Measurements from ENCODE around the gene ARSJ. TPM values are rescaled to one million over a fixed set of nuclear protein-coding genes. Genes with fewer than 3 reads are reported as not detected.

The ARSJ gene
- total RNA-seq, 2 donors from 2014 or later: 0.14 TPM; not detected in 1

DNA sequence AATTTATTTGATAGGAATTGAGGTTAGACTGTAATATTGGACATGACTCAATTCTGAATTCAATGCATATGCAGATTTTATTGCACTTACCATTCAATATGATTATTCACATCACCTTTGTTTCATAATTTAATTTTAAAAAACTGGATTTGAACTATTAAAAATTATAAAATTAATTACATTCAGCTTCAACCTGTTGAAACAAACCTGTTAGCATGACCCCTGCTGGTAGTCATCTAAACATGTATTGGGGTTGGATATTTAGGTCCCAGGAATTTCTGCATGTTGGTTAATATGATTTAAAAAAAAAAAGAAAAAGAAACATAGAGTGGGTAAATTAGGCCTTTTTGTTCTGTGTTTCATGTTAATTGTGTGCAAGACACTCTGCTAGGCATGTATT, 85.9 kb downstream of the ARSJ start:
- Mint-ChIP-seq H3K9me3 (peaks cover 0 to 11% of the 10 kb centered on the region in 2 donors), H3K36me3 (peaks cover 0 to 20% of the 10 kb centered on the region in 2 donors), H3K27ac (no peak overlapping the region)
- ATAC-seq (no peak), DNase-seq (ENCODE audit: low spot score in 2 of 2) (no peak)

DNA sequence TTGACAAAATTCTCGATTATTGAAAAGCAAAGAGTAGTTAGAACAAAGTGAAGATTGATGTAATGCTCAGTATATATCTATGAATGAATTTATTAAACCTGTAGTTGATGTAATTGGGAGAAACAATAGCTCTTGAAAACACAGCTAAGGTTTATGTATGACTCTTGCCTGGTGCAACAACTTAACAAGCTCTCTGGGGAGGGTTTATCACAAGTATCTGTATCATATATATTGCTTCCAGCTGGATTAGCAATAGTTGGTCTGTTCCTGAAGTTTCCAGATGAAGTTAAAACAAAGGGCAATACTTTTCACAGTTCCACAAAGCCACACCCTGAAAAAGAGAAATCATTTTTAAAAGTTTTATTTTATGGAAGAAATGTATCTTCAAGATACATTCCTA, 91.4 kb downstream of the ARSJ start:
- DNase-seq (ENCODE audit: low spot score in 2 of 2): no peak
- ATAC-seq: no peak
- peaks cover 0 to 42% of the 10 kb centered on the region in 2 donors for H3K36me3 Mint-ChIP-seq
- no peak overlapping the region for H3K27ac Mint-ChIP-seq
- peaks cover 4 to 21% of the 10 kb centered on the region in 2 donors for H3K9me3 Mint-ChIP-seq

DNA sequence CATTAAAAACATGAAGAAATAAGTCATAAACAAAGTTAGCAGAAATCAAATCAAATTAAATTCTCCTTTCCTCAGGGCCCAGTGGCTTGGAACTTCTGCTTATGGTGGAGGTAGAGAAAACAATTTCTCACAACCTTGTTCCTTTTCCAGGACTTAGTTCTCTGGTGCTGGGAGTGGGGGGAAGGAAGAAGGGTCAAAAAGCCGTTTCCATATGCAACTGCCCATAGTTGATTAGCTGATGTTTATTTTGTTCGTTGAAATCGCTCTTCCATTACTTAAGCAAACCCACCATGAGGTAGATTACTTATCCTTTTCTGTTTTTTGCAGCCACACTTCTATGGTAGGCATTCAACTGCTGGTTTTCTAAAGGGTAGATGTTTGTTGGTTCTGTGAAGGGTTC, 94.2 kb downstream of the ARSJ start:
- DNase-seq (ENCODE audit: low spot score in 2 of 2) (no peak), ATAC-seq (no peak)
- Mint-ChIP-seq H3K36me3 (peaks cover 0 to 42% of the 10 kb centered on the region in 2 donors), H3K9me3 (peaks cover 4 to 21% of the 10 kb centered on the region in 2 donors), H3K27ac (no peak overlapping the region)

DNA sequence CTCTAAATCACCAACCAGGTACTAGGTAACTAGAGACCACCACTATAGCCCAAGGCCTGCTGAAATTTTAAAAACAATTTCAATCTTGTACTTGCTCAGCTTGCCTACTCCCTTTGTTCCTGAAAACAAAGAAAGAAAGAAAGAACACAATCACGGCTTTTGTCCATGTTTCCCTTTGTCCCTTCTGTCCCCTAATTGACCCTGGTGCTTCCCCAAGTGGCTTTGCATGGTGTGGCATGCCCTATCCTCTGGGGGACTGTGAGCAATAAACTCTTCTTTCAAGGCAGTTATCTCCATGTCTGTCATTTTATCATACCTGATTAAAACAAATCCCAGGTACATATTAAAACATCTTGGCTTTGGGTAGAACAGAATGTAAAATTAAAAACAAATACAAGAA, 94.8 kb downstream of the ARSJ start:
- Mint-ChIP-seq H3K36me3 (peaks cover 0 to 35% of the 10 kb centered on the region in 2 donors), H3K9me3 (peaks cover 4 to 15% of the 10 kb centered on the region in 2 donors), H3K27ac (no peak overlapping the region)
- ATAC-seq (no peak), DNase-seq (ENCODE audit: low spot score in 2 of 2) (no peak)

DNA sequence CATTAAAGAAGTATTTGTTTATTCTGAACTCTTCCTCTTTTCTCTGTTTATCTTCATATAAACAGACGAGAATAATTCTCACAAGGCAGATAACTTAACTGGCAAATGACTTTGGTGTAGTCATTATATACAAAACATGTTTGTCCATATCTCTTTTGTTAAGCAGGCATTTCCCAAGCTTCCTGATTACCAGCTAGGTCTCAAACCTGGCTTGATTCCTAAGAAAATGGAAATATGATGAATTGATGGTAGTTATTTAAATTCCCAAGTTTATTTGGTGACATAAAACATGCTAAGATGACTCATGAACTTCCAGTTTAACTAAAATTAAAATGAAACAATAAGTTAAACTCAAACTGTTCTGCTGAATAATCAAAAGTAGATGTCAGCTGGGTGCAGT, 96.8 kb downstream of the ARSJ start:
- H3K27ac Mint-ChIP-seq: no peak overlapping the region

DNA sequence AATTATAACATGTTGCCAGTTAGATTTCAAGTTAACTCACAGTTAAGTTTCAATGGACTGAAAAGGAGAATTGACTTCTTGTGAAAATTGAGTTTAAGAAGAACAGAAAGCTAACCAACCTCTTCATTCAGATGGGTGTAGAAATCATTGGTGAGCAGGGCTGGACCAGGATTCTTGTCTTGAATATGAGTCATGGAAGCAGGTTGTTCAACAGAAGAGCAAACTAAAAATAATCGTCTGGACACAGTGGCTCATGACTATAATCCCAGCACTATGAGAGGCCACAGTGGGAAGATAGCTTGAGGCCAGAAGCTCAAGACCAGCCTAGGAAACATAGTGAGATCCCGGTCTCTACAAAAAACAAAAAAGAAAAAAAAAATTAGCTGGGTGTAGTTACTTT, 98.2 kb downstream of the ARSJ start:
- ATAC-seq (no peak), DNase-seq (ENCODE audit: low spot score in 2 of 2) (no peak)
- Mint-ChIP-seq H3K36me3 (peaks cover 0 to 25% of the 10 kb centered on the region in 2 donors), H3K9me3 (peaks cover 3 to 13% of the 10 kb centered on the region in 2 donors), H3K27ac (no peak overlapping the region)

More for the DNA sequence above, 96.8 kb downstream of the ARSJ start:
- Mint-ChIP-seq H3K9me3 (peaks cover 4 to 14% of the 10 kb centered on the region in 2 donors), H3K36me3 (peaks cover 0 to 27% of the 10 kb centered on the region in 2 donors)
- ATAC-seq (no peak), DNase-seq (ENCODE audit: low spot score in 2 of 2) (no peak)

DNA sequence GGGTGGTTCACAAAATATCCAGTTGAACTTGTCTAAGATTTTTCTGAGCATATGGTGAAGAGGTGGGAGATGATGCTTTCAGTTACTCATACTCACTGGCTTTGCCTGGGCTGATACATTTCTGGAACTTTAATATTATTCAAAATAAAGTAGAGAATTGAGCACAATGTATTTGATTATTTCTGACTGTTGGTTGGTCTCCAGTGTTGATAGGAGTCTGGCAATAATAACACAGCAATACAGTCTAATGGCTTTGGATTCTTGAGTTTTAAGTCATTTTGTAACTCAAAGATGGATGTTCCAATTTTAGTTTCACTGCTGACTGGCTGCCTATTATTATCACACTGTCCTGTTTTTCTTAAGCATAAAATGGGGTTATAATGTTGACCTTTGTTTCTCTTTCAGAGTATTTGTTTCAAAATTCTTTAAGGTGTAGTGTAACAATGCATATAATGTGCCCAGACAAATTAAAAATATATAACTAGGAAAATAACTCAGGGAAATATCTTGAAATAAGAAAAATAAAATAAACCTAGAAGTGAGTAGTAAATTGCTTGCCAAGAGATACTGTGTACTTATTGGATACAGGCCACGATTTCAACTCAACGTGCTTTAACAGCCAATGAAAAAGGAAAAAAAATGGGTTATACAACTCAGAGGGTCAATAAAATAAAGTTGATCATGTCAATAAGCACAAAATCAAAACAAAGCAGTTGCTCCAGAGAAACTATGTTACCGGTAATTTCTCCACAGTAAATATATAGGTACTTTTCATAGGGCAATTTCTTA, 99.0 kb downstream of the ARSJ start:
- no peak for ATAC-seq
- Mint-ChIP-seq H3K9me3 (peaks cover 0 to 10% of the 10 kb centered on the region in 2 donors), H3K27ac (no peak overlapping the region), H3K36me3 (peaks cover 0 to 18% of the 10 kb centered on the region in 2 donors)
- DNase-seq (ENCODE audit: low spot score in 2 of 2): no peak

DNA sequence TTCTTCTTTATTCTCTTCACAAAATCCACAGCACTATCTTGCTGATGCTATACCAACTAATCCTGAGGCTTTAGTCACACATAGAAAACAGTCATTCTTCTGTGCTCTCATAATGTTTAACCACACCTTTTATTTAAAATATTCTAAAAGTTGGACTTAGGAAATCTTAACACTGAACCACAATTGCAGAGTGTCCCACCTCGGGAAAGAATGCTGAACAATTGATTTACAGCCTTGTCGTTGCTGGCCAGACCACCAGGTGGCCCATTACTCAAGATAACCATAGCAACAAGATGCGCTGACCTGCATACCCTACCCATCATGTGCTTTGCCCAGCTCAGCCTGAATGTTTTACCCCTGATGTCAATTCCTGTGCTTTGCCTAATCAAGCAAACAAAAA, 100.8 kb downstream of the ARSJ start:
- H3K9me3 Mint-ChIP-seq: no peaks in the 10 kb centered on the region
- ATAC-seq: no peak
- no peak for DNase-seq (ENCODE audit: low spot score in 2 of 2)
- peaks cover 0 to under 1% of the 10 kb centered on the region in 2 donors for H3K36me3 Mint-ChIP-seq
- no peak overlapping the region for H3K27ac Mint-ChIP-seq

DNA sequence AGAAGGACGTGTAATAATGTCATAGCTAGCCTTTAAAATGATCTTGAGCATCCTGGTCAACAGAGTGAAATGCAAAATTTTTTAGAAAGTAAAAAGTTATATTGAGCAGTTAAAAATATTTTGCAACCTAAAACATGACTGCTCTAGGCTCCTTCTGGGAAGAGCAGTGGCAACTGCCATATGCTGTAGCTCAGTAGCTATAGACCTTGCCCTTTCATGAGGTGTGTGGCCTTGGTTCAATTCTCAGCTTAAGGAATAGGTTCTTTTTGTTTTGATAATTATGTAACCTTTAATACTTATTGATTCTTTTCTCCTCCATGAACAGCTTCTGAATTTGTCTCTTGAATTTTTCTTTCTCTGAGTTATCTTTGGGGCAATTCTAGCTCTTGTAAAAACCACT, 105.0 kb downstream of the ARSJ start:
- H3K9me3 Mint-ChIP-seq: peaks cover 16 to 18% of the 10 kb centered on the region in 2 donors
- peaks cover 9 to 22% of the 10 kb centered on the region in 2 donors for H3K36me3 Mint-ChIP-seq
- ATAC-seq (no peak), DNase-seq (ENCODE audit: low spot score in 2 of 2) (no peak)
- no peak overlapping the region for H3K27ac Mint-ChIP-seq

DNA sequence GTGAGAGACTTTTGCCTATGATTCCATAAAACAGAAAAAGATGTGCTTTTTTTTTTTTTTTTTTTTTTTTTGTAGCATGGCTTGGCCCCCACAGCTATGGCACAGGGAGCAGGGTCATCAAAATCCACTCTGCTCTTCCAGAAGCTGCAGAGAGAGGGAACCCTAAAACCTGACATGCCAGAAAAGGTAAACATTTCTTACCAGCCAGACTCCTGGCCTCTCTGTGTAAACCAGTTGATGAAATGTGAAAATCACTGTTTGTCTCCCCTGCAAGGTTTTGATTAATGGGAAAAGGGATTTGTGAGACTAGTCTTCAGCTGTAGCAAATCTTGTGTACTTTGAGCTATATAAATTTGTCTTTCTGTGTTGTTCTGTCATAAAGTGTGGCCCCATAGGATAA, 105.9 kb downstream of the ARSJ start:
- H3K27ac Mint-ChIP-seq: no peak overlapping the region
- peaks cover 9 to 22% of the 10 kb centered on the region in 2 donors for H3K36me3 Mint-ChIP-seq
- ATAC-seq: no peak
- peaks cover 16 to 18% of the 10 kb centered on the region in 2 donors for H3K9me3 Mint-ChIP-seq
- no peak for DNase-seq (ENCODE audit: low spot score in 2 of 2)

DNA sequence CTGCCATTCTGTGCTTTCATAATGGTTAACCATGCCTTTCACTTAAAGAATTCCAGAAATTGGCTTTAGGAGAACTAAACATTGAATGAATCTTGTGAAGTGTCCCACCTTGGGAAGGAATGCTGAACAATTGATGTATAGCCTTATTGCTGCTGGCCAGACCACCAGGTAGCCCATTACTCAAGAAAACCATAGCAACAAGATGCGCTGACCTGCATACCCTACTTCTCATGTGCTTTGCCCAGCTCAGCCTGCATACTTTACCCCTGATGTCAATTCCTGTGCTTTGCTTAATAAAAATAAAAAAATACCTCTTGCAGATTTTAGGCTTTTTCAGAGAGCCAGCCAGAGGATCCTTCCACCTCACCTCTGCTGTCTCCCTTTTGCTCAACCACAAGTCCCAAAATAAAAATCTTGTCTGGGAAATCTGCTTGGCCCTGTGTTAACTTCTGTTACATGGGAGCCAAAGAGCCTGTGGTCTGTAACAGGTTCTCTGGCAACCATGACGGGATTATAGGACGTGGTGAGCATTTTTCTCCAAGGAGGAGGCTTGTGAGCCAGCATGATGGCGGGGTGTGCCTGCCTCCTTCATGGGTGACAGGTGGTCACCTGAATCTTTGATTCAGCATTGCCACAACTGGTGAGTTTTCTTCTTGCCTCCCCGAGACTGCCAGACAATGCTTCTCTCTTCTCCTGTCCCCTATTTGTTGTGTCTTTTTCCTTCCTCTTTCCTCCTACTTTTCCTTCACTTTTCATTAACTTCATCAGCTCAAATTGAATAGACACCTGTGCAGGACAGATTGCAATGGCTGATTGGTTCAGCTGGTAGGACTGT, 106.8 kb downstream of the ARSJ start:
- peaks cover 9 to 22% of the 10 kb centered on the region in 2 donors for H3K36me3 Mint-ChIP-seq
- H3K27ac Mint-ChIP-seq: no peak overlapping the region
- DNase-seq (ENCODE audit: low spot score in 2 of 2): no peak
- H3K9me3 Mint-ChIP-seq: peaks cover 16 to 18% of the 10 kb centered on the region in 2 donors
- ATAC-seq: no peak

DNA sequence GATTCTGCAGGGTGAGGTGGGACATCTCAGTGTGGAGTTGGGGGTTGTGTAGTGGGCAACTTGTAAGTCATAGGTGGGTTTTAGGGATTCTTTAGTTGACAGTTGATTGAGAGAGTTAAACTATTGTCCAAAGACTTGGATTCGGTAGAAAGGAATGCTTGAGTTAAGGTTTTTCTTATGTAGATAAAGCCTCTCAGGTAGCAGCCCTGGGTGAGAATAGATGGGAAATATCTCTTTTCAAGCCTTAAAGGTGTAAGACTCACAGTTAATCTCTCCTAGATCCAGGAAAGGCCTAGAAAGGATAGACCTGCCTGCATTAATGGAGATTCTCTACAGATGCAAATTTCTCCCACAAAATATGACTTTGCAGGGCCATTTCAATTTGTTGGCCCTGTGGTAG, 108.4 kb downstream of the ARSJ start:
- ATAC-seq (no peak), DNase-seq (ENCODE audit: low spot score in 2 of 2) (no peak)
- Mint-ChIP-seq H3K36me3 (peaks cover 9 to 22% of the 10 kb centered on the region in 2 donors), H3K9me3 (peaks cover 16 to 18% of the 10 kb centered on the region in 2 donors), H3K27ac (peak overlapping the region in 1 of 2 donors; percentile 3)

DNA sequence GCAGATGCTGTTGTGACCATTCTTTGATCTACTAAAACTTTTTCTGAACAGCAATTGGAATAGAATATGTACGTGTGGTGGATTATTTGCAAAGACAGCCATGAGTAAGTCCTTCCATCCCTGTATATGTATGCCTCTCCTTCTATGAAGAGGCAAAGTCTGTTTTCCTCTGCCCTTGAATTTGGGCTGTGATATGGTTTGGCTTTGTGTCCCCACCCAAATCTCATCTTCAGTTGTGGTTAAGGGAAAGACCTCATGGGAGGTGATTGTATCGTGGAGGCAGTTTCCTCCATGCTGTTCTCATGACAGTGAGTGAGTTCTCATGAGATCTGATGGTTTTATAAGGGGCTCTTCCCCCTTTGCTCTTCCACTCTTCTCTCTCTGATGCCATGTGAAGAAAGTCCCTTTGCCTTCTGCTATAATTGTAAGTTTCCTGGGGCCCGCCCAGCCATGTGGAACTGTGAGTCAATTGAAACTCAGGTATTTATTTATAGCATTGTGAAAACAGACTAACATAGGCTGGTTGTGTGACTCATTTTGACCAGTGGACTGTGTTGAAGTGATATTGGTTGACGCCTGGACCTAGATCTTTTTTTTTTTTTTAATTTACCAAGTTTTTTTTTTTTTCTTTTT, 109.6 kb downstream of the ARSJ start:
- Mint-ChIP-seq H3K9me3 (peaks cover 16 to 18% of the 10 kb centered on the region in 2 donors), H3K36me3 (peaks cover 9 to 22% of the 10 kb centered on the region in 2 donors), H3K27ac (peak overlapping the region; percentile 52 to 79)
- peak; percentile 97 to 98 for ATAC-seq
- DNase-seq (ENCODE audit: low spot score in 2 of 2): peak; percentile 13 to 61

DNA sequence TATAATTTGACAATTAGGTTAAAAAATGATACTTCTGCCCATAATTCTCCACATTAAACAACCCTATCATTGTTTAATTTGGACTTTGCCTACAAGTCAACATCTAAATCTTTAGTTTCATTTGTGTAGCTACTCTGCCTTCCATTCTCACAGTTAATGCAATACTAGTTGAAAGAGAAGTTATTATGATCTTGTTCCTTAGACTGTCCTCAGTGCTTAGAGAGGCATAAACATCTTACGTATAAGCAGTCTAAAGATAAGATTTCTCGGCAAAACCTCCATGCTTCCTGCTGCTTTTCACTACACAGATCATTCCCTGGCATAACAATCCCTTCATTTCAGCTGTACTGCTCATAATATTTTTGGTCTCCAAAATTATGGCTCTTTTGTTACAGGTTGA, 112.8 kb downstream of the ARSJ start:
- peaks cover 5 to 13% of the 10 kb centered on the region in 2 donors for H3K36me3 Mint-ChIP-seq
- no peak overlapping the region for H3K27ac Mint-ChIP-seq
- DNase-seq (ENCODE audit: low spot score in 2 of 2): no peak
- ATAC-seq: no peak
- H3K9me3 Mint-ChIP-seq: peaks cover 12 to 14% of the 10 kb centered on the region in 2 donors

DNA sequence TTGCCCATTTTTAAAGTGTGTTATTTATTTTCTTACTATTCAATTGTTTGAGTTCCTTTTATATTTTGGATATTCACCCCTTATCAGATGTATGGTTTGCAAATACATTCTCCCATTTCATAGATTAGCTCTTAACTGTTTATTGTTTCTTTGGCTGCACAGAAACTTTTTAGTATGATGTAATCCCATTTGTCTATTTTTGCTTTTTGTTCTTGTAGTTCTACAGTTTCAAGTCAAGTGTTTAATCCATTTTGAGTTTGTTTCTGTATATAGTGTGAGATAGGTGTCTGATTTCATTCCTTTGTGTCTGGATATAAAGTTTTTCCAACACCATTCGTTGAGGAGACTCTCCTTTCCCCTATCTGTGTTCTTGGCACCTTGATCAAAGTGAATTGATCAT, 120.5 kb downstream of the ARSJ start:
- ATAC-seq: no peak
- H3K27ac Mint-ChIP-seq: no peak overlapping the region
- DNase-seq (ENCODE audit: low spot score in 2 of 2): no peak
- no peaks in the 10 kb centered on the region for H3K9me3 Mint-ChIP-seq
- no peaks in the 10 kb centered on the region for H3K36me3 Mint-ChIP-seq

DNA sequence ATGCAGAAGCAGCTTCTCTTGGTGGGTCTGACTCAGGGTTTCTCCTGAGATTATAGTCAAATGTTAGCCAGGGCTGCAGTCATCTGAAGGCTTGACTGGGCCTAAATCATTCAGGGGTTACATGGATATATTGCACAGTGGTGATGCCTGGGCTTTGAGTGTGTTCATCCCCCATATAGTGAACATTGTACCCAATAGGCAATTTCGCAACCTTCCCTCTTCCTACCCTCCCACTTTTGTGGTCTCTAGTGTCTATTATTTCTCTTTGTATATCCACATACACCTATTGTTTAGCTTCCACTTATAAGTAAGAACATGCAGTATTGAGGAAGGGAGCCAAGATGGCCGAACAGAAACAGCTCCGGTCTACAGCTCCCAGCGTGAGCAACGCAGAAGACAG, 127.6 kb downstream of the ARSJ start:
- no peak for DNase-seq (ENCODE audit: low spot score in 2 of 2)
- Mint-ChIP-seq H3K36me3 (peaks cover 4 to 7% of the 10 kb centered on the region in 2 donors), H3K27ac (no peak overlapping the region), H3K9me3 (peaks cover 6 to 10% of the 10 kb centered on the region in 2 donors)
- ATAC-seq: no peak

All from activated naive CD4-positive, alpha-beta T cell treated with anti-CD3 and anti-CD28 coated beads, Interleukin-2, amount 50 U/mL, for 72 hours (primary cell).